GM18868 (cell line): Measurements from ENCODE around the gene PAQR7.

ENCODE experiments used
- ATAC-seq: cut with Tn5 transposase; IDR thresholded peaks from one replicate; pipeline ENCODE4 v1.9.1; 2021; ENCODE audit warnings: mild to moderate bottlenecking, moderate library complexity; ENCODE audit not compliant: unreplicated experiment

The PAQR7 gene

GRCh38 chr1:25903986-25904385 lies 28.5 kb upstream of the PAQR7 start:
- ATAC-seq, result no peak

- no peak for ATAC-seq
Measured at GRCh38 chr1:25902462-25902861, 27.0 kb upstream of the PAQR7 start.

- no peak for ATAC-seq
Measured at GRCh38 chr1:25900219-25900618, 24.7 kb upstream of the PAQR7 start.

GRCh38 chr1:25899792-25900191 lies 24.3 kb upstream of the PAQR7 start:
- no peak for ATAC-seq

DNA sequence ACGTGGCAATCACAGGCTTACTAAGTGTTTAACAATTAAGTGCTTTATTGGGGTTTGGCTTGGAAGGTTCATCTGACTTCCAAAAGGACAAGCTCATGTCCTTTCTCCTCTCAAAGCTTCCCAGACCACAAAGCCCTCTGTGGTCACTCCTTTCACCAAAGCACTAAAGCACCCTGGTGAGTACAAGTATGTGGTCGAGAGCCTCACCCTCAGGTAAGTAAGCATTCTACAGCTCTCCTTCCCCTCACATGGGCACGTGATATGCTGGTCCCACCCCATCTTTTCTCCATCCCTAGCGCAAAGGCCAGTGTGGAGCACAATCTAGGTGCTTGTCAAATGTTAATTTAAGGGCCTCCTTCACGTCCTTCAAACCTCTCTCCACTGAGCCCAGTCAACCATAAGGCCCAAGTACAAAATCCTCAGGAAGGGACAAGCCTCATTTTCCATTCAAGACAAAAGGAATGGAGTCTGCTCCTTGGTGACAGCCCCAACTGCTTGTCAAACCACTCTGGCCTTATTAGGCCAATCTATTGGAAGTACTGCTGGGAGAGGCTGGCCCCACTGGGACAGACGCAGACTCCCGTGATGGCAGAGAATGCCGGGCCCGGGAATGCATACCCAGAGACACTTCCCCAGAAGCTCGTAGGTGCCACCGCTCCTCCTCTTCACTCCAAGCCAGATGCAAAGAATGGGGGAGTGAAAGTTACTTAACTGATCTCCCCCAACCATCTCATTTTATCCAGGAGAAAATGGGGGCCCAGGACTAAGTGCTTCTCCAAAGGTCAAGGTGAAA lies 22.9 kb upstream of the PAQR7 start:
- ATAC-seq, result no peak

GRCh38 chr1:25897754-25898153 lies 22.2 kb upstream of the PAQR7 start:
- ATAC-seq, result no peak

- no peak for ATAC-seq
Measured at GRCh38 chr1:25896266-25896665, 20.8 kb upstream of the PAQR7 start.

- peak; percentile 80 for ATAC-seq
Measured at GRCh38 chr1:25895365-25895990, 20.0 kb upstream of the PAQR7 start.

DNA sequence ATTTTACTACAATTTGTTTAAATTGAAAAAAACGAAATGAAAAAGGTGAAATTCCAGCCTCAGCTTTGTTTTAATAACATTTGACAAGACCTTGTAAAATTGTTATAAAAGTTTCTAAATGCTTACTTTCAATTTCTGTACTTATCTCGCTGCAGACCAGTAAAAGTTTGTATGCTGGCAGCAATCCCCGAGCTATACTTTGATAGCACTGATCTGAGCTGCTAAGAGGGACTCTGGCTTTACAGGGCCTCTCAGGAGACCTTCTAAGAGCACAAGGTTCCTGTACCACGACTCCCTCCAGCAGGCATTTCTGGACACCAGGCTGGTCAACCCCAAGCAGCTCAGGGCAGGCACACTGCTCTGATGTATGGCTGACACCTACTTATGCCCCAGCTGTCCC lies 17.6 kb upstream of the PAQR7 start:
- ATAC-seq, result no peak

- ATAC-seq, result no peak
Measured at GRCh38 chr1:25891606-25892005, 16.1 kb upstream of the PAQR7 start.

- ATAC-seq, result no peak
Measured at GRCh38 chr1:25890239-25891034, 14.9 kb upstream of the PAQR7 start.

DNA sequence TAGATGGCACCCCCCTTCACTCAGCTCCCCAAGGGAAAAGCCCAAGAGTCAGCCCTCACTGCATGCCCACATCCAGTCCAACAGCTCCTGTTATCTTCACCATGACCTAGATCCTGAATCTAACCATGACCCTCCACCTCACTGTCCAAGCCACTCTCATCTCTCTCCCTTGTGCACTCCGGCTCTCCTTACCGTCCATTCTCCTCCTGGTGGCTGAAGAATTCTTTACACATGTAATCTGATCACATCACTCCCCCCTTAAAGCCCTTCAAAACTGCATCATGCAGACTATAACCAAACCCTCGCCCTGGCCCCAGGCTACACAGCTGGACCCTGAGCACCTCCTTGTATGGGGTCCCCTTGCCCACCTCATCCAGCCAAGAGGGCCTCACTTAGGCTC lies 14.0 kb upstream of the PAQR7 start:
- ATAC-seq, result no peak

GRCh38 chr1:25888426-25888987 lies 13.0 kb upstream of the PAQR7 start:
- no peak for ATAC-seq

DNA sequence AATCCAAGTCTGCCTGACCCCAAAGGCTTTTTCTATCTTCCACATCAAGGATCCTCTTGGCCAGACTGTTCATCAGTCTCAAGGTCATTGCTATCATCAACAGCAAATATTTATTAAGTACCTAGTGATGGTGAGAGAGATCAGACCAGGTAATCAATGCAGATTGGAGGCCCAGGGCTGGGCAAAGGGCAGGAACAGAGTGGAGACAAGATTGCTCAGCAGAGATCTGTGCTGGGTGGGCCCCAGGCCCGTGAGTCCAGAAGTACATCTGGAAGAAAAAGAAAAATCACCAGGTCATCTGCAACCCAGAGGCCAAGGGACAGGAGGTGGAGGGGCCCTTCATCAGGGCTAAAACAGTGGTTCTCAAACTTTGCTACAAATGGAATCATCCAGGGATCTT lies 10.1 kb upstream of the PAQR7 start:
- ATAC-seq, result no peak

DNA sequence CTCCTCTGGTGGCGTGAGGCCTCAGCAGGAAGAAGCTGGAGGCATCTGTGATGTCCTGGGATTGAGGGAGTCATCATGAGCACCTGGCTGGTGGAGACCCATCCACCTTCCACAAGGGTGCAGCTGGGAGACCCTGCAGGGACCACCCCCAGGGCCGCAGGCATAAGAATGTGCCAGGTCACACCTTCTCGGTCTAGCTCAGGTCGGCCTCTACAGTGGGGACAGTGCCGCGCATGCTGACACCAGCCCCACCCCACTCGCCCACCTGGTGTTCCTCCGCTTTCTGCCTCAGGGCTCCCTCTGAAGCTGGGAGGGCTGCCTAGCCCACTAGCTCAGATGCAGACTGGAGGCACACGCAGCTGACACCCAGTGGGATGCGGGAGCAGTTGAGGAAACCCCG lies 5.8 kb upstream of the PAQR7 start:
- no peak for ATAC-seq

- no peak for ATAC-seq
Measured at GRCh38 chr1:25880518-25880917, 5.0 kb upstream of the PAQR7 start.

DNA sequence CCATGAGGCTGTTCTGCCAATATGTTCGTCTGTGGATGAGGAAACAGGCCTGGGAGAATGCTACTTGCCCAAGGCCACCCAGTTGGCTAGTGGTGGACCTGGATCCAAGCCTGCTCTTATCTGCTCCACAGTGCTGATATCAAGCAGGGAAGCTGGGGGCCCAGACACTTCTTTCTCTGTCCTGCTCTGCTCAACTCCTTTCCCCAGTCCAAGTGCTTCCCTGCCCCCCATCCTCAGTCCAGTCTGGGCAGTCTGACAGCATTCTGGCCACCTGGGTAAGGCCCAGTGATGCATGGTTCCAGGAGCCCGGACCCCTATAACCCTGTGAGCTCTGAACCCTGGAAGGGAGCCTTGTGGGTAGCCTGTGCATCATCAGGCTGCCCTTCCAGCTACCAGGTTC lies 4.2 kb upstream of the PAQR7 start:
- ATAC-seq, result no peak

GRCh38 chr1:25878690-25879089 lies 3.2 kb upstream of the PAQR7 start:
- no peak for ATAC-seq

DNA sequence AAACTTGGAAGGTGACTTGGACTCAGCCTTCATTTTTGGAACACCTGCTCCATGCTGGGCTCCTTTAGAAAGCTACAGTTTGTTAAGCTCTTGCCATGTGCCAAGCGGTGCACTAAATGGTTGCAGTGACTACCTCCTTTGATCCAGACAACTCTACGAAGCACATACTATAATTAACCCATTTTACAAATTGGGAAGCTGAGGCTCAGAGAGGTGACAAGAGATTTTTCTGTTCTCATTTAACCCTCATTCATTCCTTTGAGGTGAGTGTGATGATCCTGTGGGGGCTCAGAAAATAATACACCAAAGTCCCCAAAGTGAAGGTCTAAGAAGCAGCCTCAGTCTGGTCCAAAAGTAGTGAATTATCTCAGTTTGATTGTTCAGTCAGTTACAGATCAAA lies 1.6 kb upstream of the PAQR7 start:
- ATAC-seq, result no peak

DNA sequence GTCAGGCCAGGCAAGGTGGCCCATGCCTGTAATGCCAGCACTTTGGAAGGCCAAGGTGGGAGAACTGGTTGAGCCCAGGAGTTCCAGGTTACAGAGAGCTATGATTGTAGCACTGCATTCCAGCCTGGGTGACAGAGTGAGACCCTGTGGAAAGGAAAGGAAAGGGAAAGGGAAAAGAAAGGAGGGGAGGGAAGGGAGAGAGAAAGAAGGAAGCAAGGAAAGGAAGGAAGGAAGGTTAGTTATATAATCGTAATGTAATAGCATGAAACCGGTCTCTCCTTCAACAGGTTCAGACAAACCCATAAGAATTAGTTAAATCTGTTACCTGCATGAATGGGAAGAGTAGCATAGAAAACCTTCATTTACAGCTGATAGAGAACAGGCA lies 1.2 kb upstream of the PAQR7 start:
- no peak for ATAC-seq

DNA sequence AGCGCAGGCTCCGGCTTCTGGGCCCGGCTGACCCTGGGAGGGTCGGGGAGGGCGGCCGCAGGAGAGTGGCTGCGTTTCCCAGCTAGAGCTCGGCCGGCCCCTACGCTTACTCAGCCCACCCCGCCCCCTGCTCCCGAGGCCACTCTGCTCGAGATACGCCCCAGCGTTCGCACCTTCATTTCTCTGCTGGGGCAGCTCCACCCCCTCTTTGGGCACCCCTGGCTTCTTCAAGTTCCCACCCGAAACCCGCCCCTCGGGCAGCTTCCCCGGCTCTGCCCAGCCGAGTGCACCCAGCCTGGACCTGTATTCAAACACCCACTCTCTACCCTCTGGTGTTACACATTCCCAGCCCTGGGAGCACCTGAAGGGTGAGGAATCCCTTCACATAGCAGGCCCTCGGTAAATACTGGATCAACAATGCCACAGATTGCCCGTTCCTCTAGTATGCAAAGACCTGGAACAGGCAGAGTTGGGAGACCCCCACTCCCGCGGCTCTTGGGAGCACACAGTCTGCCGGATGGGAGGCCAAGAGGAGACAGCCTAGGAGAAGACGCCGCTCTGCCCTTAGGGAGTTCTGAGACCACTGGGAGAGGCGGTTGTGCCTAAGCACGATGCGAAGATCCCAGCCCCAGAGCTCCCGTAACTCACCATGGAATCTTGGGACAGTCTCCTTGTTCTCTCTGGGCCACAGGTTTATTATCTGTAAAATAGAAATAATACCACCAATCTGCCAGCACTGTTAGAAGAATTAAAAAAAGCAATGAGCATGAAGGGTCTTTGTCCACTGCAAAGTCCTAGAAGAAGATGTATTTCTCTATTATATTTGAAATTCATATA lies 566 bp upstream of the PAQR7 start:
- ATAC-seq, result peak; percentile 11
